Measurements from ENCODE around the gene CNTN6. TPM values are rescaled to one million over a fixed set of nuclear protein-coding genes. Genes with fewer than 3 reads are reported as not detected.

The CNTN6 gene
- total RNA-seq, 1 donor: 1.3 TPM

DNA sequence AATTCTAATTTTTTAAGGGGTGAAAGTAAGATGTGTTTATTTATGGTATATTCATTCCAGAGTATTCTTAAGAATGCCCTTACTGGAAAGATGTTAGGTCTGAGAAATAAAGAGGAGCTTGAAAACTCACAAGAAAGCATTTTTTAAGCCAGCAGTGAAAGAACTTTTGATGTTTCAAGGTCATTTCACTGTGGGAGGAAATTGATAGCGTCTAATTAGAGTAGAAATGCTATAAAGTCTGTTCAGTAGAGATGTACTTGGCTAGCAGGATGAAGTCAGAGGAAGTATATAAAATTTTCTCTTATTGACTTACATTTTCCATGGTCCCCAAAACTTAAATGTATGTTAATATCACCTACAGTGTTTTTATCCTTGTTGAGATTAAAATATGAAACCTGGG, 354.6 kb downstream of the CNTN6 start:
- no peak overlapping the region for H3K4me3 ChIP-seq (ENCODE audit: low read depth, low read length)
- TF ChIP-seq, protein P1, sequence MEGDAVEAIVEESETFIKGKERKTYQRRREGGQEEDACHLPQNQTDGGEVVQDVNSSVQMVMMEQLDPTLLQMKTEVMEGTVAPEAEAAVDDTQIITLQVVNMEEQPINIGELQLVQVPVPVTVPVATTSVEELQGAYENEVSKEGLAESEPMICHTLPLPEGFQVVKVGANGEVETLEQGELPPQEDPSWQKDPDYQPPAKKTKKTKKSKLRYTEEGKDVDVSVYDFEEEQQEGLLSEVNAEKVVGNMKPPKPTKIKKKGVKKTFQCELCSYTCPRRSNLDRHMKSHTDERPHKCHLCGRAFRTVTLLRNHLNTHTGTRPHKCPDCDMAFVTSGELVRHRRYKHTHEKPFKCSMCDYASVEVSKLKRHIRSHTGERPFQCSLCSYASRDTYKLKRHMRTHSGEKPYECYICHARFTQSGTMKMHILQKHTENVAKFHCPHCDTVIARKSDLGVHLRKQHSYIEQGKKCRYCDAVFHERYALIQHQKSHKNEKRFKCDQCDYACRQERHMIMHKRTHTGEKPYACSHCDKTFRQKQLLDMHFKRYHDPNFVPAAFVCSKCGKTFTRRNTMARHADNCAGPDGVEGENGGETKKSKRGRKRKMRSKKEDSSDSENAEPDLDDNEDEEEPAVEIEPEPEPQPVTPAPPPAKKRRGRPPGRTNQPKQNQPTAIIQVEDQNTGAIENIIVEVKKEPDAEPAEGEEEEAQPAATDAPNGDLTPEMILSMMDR (IDR thresholded peaks at IDR 0.05; ENCODE audit: insufficient read depth, low read length): no peak
- DNase-seq (ENCODE audit: low read depth): no peak

DNA sequence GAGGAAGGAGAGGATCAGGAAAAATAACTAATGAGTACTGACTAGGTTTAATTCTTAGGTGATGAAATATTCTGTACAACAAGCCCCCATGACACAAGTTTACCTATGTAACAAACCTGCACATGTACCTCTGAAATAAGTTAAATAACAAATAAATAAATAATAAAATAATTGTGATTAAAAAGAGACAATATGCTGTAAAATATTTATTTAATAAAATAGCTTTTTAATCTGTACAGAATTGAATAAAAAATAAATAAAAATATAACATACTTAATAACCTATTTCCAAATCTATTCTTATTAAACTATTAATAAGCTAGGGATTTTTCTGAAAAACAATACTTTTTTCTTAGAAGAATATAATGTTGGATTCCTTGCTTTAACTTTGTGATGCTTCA, 355.6 kb downstream of the CNTN6 start:
- no peak for DNase-seq (ENCODE audit: low read depth)
- no peak overlapping the region for H3K4me3 ChIP-seq (ENCODE audit: low read depth, low read length)
- TF ChIP-seq, protein P1 (IDR thresholded peaks at IDR 0.05; ENCODE audit: insufficient read depth, low read length): no peak

Small RNA genes within 50 kb of the gene (small RNA-seq; reads per million reads assigned to genes)
- gene CRB3P1 (not detected), gene RN7SL120P (not detected)

Measured in fibroblast of the aortic adventitia (primary cell).